Suprapubic skin (tissue), 4 donors: Measurements from ENCODE around the gene TMCC2.

ENCODE experiments used
- CTCF ChIP-seq, 2 donors: fragments of 200-600 bp in 1 of 2; fragments of 450-650 bp in 1 of 2; sonication (generic) in 1 of 2; IDR thresholded peaks; one replicate each; pipeline ENCODE4 v1.5.1; 2016 to 2019; ENCODE audit warnings: antibody characterized with exemption in 2 of 2, mild to moderate bottlenecking in 1 of 2, moderate library complexity in 1 of 2
- EP300 ChIP-seq: sonication (generic); formaldehyde crosslinking; IDR thresholded peaks from one replicate; pipeline ENCODE4 v1.6.1; 2017; ENCODE audit warnings: antibody characterized with exemption
- POLR2A ChIP-seq, 2 donors: fragments of 450-650 bp; IDR thresholded peaks; one replicate each; pipeline ENCODE4 v1.6.1; 2017; ENCODE audit warnings: antibody characterized with exemption in 2 of 2, mild to moderate bottlenecking in 2 of 2, moderate library complexity in 2 of 2
- POLR2AphosphoS5 ChIP-seq, 3 donors: sonication (generic); formaldehyde crosslinking; IDR thresholded peaks; one replicate each; pipeline ENCODE4 v1.6.1; 2017; ENCODE audit warnings: antibody characterized with exemption in 3 of 3

DNA sequence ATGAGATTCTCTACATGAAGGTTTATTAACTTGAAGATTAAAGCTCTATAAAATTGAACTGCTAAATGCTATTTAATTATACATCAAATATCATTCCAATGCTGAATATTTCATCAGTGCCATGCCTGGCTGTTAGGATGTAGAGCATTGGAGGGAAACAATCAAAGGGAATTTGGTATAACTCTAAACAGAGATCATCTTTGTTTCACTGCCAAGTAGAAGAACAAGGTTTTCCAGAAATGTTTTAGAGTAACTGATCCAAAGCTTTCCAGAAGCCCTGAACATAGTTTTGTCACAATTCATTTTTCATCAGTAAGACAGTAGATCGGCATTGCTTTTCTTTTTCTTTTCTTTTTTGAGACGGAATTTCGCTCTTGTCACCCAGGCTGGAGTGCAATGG, 10.3 kb upstream of the TMCC2 start:
- TF ChIP-seq CTCF (IDR thresholded peaks at IDR 0.05) (no peak), POLR2AphosphoS5 (IDR thresholded peaks at IDR 0.05) (no peak), EP300 (no peak), POLR2A (IDR thresholded peaks at IDR 0.05) (no peak)
